Right lobe of liver (tissue), 4 donors: Measurements from ENCODE around the gene DPT.

ENCODE experiments used
- POLR2A ChIP-seq: fragments of 450-650 bp; IDR thresholded peaks from one replicate; pipeline ENCODE4 v1.6.1; 2017; ENCODE audit warnings: antibody characterized with exemption, mild to moderate bottlenecking
- TF ChIP-seq, protein P1 (sequence below), 4 donors: fragments of 200-600 bp in 3 of 4; fragments of 450-650 bp in 1 of 4; IDR thresholded peaks; one replicate each; pipeline versions ENCODE4 v1.5.1 to v1.8.0; 2016 to 2022; ENCODE audit warnings: antibody characterized with exemption in 4 of 4, mild to moderate bottlenecking in 2 of 4
- donor health status: DM: no; HTN: no; CAD: no.
- donor health status: DM: no; HTN: no; CAD: no.
- donor health status: DM: no; HTN: yes; CAD: no.

GRCh38 chr1:168725060-168725459, 3.9 kb downstream of the DPT start:
- TF ChIP-seq, protein P1, sequence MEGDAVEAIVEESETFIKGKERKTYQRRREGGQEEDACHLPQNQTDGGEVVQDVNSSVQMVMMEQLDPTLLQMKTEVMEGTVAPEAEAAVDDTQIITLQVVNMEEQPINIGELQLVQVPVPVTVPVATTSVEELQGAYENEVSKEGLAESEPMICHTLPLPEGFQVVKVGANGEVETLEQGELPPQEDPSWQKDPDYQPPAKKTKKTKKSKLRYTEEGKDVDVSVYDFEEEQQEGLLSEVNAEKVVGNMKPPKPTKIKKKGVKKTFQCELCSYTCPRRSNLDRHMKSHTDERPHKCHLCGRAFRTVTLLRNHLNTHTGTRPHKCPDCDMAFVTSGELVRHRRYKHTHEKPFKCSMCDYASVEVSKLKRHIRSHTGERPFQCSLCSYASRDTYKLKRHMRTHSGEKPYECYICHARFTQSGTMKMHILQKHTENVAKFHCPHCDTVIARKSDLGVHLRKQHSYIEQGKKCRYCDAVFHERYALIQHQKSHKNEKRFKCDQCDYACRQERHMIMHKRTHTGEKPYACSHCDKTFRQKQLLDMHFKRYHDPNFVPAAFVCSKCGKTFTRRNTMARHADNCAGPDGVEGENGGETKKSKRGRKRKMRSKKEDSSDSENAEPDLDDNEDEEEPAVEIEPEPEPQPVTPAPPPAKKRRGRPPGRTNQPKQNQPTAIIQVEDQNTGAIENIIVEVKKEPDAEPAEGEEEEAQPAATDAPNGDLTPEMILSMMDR (IDR thresholded peaks at IDR 0.05): no peak
- no peak for TF ChIP-seq POLR2A
